HEK293 (cell line): Measurements from ENCODE around the gene SMPX.

Source experiments
- CTCF ChIA-PET: fragments of 350-600 bp; formaldehyde crosslinking; extraction: SDS; loops from one replicate; lab custom pipeline; 2021; ENCODE audit warnings: antibody characterized with exemption; lab: Yijun Ruan, JAX
- POLR2A ChIA-PET: fragments of 300-600 bp; formaldehyde crosslinking; extraction: SDS; loops from one replicate; lab custom pipeline; 2020; ENCODE audit warnings: antibody characterized with exemption, inconsistent platforms; lab: Yijun Ruan, JAX
- H3K27ac ChIP-seq: fragments of 200-500 bp; sonication (Bioruptor generic); 2 replicates; pipeline ENCODE4 v1.5.1; 2014; ENCODE audit warnings: low read depth, low read length, control low read depth, inconsistent platforms; ENCODE audit errors: extremely low read depth
- H3K36me3 ChIP-seq, 2 experiments: fragments of 200-500 bp in 1 of 2; sonication (Bioruptor generic) in 1 of 2; 1 replicate in 1 of 2; 2 replicates in 1 of 2; pipeline ENCODE4 v1.5.1; 2014 to 2017; ENCODE audit warnings: inconsistent platforms in 2 of 2, low read length in 2 of 2; ENCODE audit not compliant: control insufficient read depth in 2 of 2, insufficient read depth in 1 of 2
- H3K4me1 ChIP-seq: fragments of 200-500 bp; sonication (Bioruptor generic); 2 replicates; pipeline ENCODE4 v1.5.1; 2014; ENCODE audit warnings: mild to moderate bottlenecking, low read length, inconsistent platforms; ENCODE audit not compliant: control insufficient read depth, insufficient read depth
- H3K4me3 ChIP-seq: 2 replicates; pipeline ENCODE4 v1.5.1; 2011; ENCODE audit warnings: low read depth, mild to moderate bottlenecking, control low read depth, low read length, moderate library complexity
- H3K9me3 ChIP-seq: fragments of 200-500 bp; sonication (Bioruptor generic); 2 replicates; pipeline ENCODE4 v1.5.1; 2014; ENCODE audit warnings: low read depth, low read length, inconsistent platforms; ENCODE audit not compliant: control insufficient read depth, insufficient read depth
- KLF1 ChIP-seq: fragments of 450-650 bp; formaldehyde crosslinking; IDR thresholded peaks from 2 replicates; pipeline ENCODE4 v1.5.1; 2016; ENCODE audit warnings: missing biosample characterization, missing genetic modification characterization
- OSR2 ChIP-seq: fragments of 450-650 bp; formaldehyde crosslinking; IDR thresholded peaks from 2 replicates; pipeline ENCODE4 v1.5.1; 2016; ENCODE audit warnings: missing biosample characterization, missing genetic modification characterization
- RBAK ChIP-seq: fragments of 450-650 bp; formaldehyde crosslinking; IDR thresholded peaks from 2 replicates; pipeline ENCODE4 v1.5.1; 2016; ENCODE audit warnings: missing biosample characterization, missing genetic modification characterization
- SCRT2 ChIP-seq: fragments of 450-650 bp; formaldehyde crosslinking; IDR thresholded peaks from 2 replicates; pipeline ENCODE4 v1.5.1; 2016; ENCODE audit warnings: missing biosample characterization, missing genetic modification characterization
- SP2 ChIP-seq: fragments of 450-650 bp; formaldehyde crosslinking; IDR thresholded peaks from 2 replicates; pipeline ENCODE4 v1.5.1; 2016; ENCODE audit warnings: missing biosample characterization, missing genetic modification characterization
- SP3 ChIP-seq: fragments of 450-650 bp; formaldehyde crosslinking; IDR thresholded peaks from 2 replicates; pipeline ENCODE4 v1.5.1; 2016; ENCODE audit warnings: missing biosample characterization, missing genetic modification characterization
- SP7 ChIP-seq: fragments of 450-650 bp; formaldehyde crosslinking; IDR thresholded peaks from 2 replicates; pipeline ENCODE4 v1.5.1; 2016; ENCODE audit warnings: missing biosample characterization, missing genetic modification characterization
- WT1 ChIP-seq: fragments of 450-650 bp; formaldehyde crosslinking; IDR thresholded peaks from 2 replicates; pipeline ENCODE4 v1.5.1; 2016; ENCODE audit warnings: missing biosample characterization, missing genetic modification characterization
- ZBTB17 ChIP-seq: fragments of 450-650 bp; formaldehyde crosslinking; IDR thresholded peaks from 2 replicates; pipeline ENCODE4 v1.5.1; 2016; ENCODE audit warnings: missing biosample characterization, missing genetic modification characterization
- ZBTB20 ChIP-seq: fragments of 450-650 bp; formaldehyde crosslinking; IDR thresholded peaks from 2 replicates; pipeline ENCODE4 v1.5.1; 2016; ENCODE audit warnings: missing biosample characterization, missing genetic modification characterization
- ZBTB48 ChIP-seq: fragments of 450-650 bp; formaldehyde crosslinking; IDR thresholded peaks from 2 replicates; pipeline ENCODE4 v1.5.1; 2016; ENCODE audit warnings: missing biosample characterization, missing genetic modification characterization
- ZFHX2 ChIP-seq: fragments of 450-650 bp; formaldehyde crosslinking; conservative IDR thresholded peaks from 2 replicates; pipeline ENCODE4 v1.5.1; 2016; ENCODE audit warnings: missing biosample characterization, missing genetic modification characterization
- ZNF155 ChIP-seq: fragments of 450-650 bp; formaldehyde crosslinking; IDR thresholded peaks from 2 replicates; pipeline ENCODE4 v1.5.1; 2016; ENCODE audit warnings: missing biosample characterization, missing genetic modification characterization
- ZNF19 ChIP-seq: fragments of 450-650 bp; formaldehyde crosslinking; IDR thresholded peaks from 2 replicates; pipeline ENCODE4; 2016; ENCODE audit warnings: missing biosample characterization, missing genetic modification characterization, low read depth
- ZNF24 ChIP-seq: fragments of 450-650 bp; formaldehyde crosslinking; IDR thresholded peaks from 2 replicates; pipeline ENCODE4 v1.5.1; 2016; ENCODE audit warnings: missing biosample characterization, missing genetic modification characterization
- ZNF398 ChIP-seq: fragments of 450-650 bp; formaldehyde crosslinking; IDR thresholded peaks from 2 replicates; pipeline ENCODE4 v1.5.1; 2017; ENCODE audit warnings: missing biosample characterization, missing genetic modification characterization
- ZNF544 ChIP-seq: fragments of 450-650 bp; formaldehyde crosslinking; IDR thresholded peaks from 2 replicates; pipeline ENCODE4 v1.5.0; 2017; ENCODE audit warnings: missing biosample characterization, missing genetic modification characterization
- ZNF585B ChIP-seq: fragments of 450-650 bp; formaldehyde crosslinking; IDR thresholded peaks from 2 replicates; pipeline ENCODE4 v1.5.1; 2016; ENCODE audit warnings: missing biosample characterization, missing genetic modification characterization
- ZNF621 ChIP-seq: fragments of 450-650 bp; formaldehyde crosslinking; IDR thresholded peaks from 2 replicates; pipeline ENCODE4 v1.5.1; 2017; ENCODE audit warnings: missing biosample characterization, missing genetic modification characterization
- ZNF629 ChIP-seq: fragments of 450-650 bp; formaldehyde crosslinking; IDR thresholded peaks from 2 replicates; pipeline ENCODE4 v1.5.1; 2017; ENCODE audit warnings: missing biosample characterization, missing genetic modification characterization
- ZNF645 ChIP-seq: fragments of 450-650 bp; formaldehyde crosslinking; IDR thresholded peaks from 2 replicates; pipeline ENCODE4; 2016; ENCODE audit warnings: missing biosample characterization, missing genetic modification characterization
- ZNF677 ChIP-seq: fragments of 450-650 bp; IDR thresholded peaks from 2 replicates; pipeline ENCODE4 v1.5.0; 2018; ENCODE audit warnings: missing biosample characterization, mild to moderate bottlenecking, missing genetic modification characterization, moderate library complexity
- ZNF843 ChIP-seq: fragments of 450-650 bp; formaldehyde crosslinking; IDR thresholded peaks from 2 replicates; pipeline ENCODE4 v1.5.1; 2016; ENCODE audit warnings: missing biosample characterization, missing genetic modification characterization
- ZSCAN30 ChIP-seq: fragments of 450-650 bp; IDR thresholded peaks from 2 replicates; pipeline ENCODE4 v1.5.1; 2018; ENCODE audit warnings: missing biosample characterization, mild to moderate bottlenecking, missing genetic modification characterization, moderate library complexity

Gene SMPX

GRCh38 chrX:21738210-21738949 lies 19.5 kb downstream of the SMPX start (continued):
- no peak for TF ChIP-seq ZNF645 (tag by site-specific recombination)
- peak; percentile 73 for TF ChIP-seq ZBTB17 (tag by site-specific recombination)
- no peak for TF ChIP-seq ZNF155 (tag by site-specific recombination)
- TF ChIP-seq ZNF398 (tag by site-specific recombination): peak; percentile 77
- TF ChIP-seq SP2 (tag by site-specific recombination): peak; percentile 75
- TF ChIP-seq ZSCAN30 (tag by site-specific recombination): 0 out of 2 replicates have a peak, but pooled peaks have one; percentile 23
- 0 out of 2 replicates have a peak, but pooled peaks have one; percentile 9 for TF ChIP-seq ZFHX2 (tag by site-specific recombination)
- TF ChIP-seq KLF1: 0 out of 2 replicates have a peak, but pooled peaks have one; percentile 26
- peak; percentile 75; the same call in 1 of the 2 replicates for TF ChIP-seq ZNF843 (tag by site-specific recombination)
- TF ChIP-seq ZNF629 (tag by site-specific recombination): peak; percentile 90
- TF ChIP-seq OSR2 (tag by site-specific recombination): peak; percentile 53; the same call in 1 of the 2 replicates
- no peak for TF ChIP-seq ZNF677 (tag by site-specific recombination)
- peak; percentile 82 for TF ChIP-seq SP7
- TF ChIP-seq ZNF544 (tag by site-specific recombination): no peak
- peak; percentile 66 for TF ChIP-seq SP3 (tag by site-specific recombination)

- POLR2A ChIA-PET: no interaction called here
- peaks cover 8% of the 10 kb centered on the region for H3K4me1 ChIP-seq
- H3K9me3 ChIP-seq: no peaks in the 10 kb centered on the region
- H3K4me3 ChIP-seq: no peak overlapping the region
- no peaks in the 10 kb centered on the region for H3K36me3 ChIP-seq
- TF ChIP-seq ZBTB48 (tag by site-specific recombination): no peak
- TF ChIP-seq SP3 (tag by site-specific recombination): no peak
- no peak for TF ChIP-seq ZNF24 (tag by site-specific recombination)
- 0 out of 2 replicates have a peak, but pooled peaks have one; percentile 27 for TF ChIP-seq ZBTB20 (tag by site-specific recombination)
- no peak for TF ChIP-seq RBAK (tag by site-specific recombination)
- no peak for TF ChIP-seq ZNF621
- TF ChIP-seq ZNF19 (tag by site-specific recombination): no peak
- TF ChIP-seq WT1: no peak
- TF ChIP-seq ZNF585B (tag by site-specific recombination): no peak
- TF ChIP-seq SCRT2 (tag by site-specific recombination): peak; percentile 63; the same call in 1 of the 2 replicates
- TF ChIP-seq, all 188 proteins: peak for 2
- CTCF ChIA-PET: interaction anchor here (0.5 kb wide), 1 partner anchor 10 kb away, joined by 3 read pairs; no protein-coding TSS in a partner anchor
- no peak overlapping the region for H3K27ac ChIP-seq
These were observed 22.2 kb downstream of the SMPX start for GRCh38 chrX:21735768-21736127.
